ENCODE data around the gene FAM136A. TPM values are rescaled to one million over a fixed set of nuclear protein-coding genes. Genes with fewer than 3 reads are reported as not detected.

Gene FAM136A
- total and polyA plus RNA-seq, 2 of the 13 experiments (the other 11 are each of a cell fraction or from before 2014, with no cell fraction given): 77.8 to 126 TPM

- TF ChIP-seq ZNF678 (CRISPR knock-in tag; IDR thresholded peaks at IDR 0.05) (peak; percentile 88; the same call in 1 of the 2 replicates), ZNF12 (CRISPR knock-in tag; IDR thresholded peaks at IDR 0.05) (0 out of 2 replicates have a peak, but pooled peaks have one; percentile 58), MAFG (CRISPR knock-in tag; IDR thresholded peaks at IDR 0.05) (no peak), RARG (CRISPR knock-in tag; IDR thresholded peaks at IDR 0.05; ENCODE audit: low read depth) (0 out of 2 replicates have a peak, but pooled peaks have one; percentile 61), ATF1 (CRISPR knock-in tag; IDR thresholded peaks at IDR 0.05) (no peak), RFXAP (CRISPR knock-in tag; IDR thresholded peaks at IDR 0.05; ENCODE audit: borderline replicate concordance) (0 out of 2 replicates have a peak, but pooled peaks have one; percentile 43), MYNN (CRISPR knock-in tag; IDR thresholded peaks at IDR 0.05; ENCODE audit: low read depth) (0 out of 2 replicates have a peak, but pooled peaks have one; percentile 15), ZSCAN5A (CRISPR knock-in tag; IDR thresholded peaks at IDR 0.05; ENCODE audit: borderline replicate concordance) (peak; percentile 74; the same call in 1 of the 2 replicates), ZNF660 (CRISPR knock-in tag; IDR thresholded peaks at IDR 0.05; ENCODE audit: borderline replicate concordance, low read depth) (no peak), ZNF800 (CRISPR knock-in tag; IDR thresholded peaks at IDR 0.05) (no peak), ZNF282 (IDR thresholded peaks at IDR 0.05; ENCODE audit: partially characterized antibody) (no peak), MTA1 (CRISPR knock-in tag; IDR thresholded peaks at IDR 0.05; ENCODE audit: borderline replicate concordance) (peak; percentile 76), CHCHD3 (CRISPR knock-in tag; IDR thresholded peaks at IDR 0.05) (0 out of 2 replicates have a peak, but pooled peaks have one; percentile 54), MXD1 (CRISPR knock-in tag; IDR thresholded peaks at IDR 0.05) (peak; percentile 84), TCF7 (IDR thresholded peaks at IDR 0.05; ENCODE audit: low read depth) (no peak), ZNF501 (CRISPR knock-in tag; IDR thresholded peaks at IDR 0.05) (peak; percentile 94)
- TF ChIP-seq, protein P1, sequence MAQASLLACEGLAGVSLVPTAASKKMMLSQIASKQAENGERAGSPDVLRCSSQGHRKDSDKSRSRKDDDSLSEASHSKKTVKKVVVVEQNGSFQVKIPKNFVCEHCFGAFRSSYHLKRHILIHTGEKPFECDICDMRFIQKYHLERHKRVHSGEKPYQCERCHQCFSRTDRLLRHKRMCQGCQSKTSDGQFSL (CRISPR knock-in tag; IDR thresholded peaks at IDR 0.05): no peak
- TF ChIP-seq, protein P2, sequence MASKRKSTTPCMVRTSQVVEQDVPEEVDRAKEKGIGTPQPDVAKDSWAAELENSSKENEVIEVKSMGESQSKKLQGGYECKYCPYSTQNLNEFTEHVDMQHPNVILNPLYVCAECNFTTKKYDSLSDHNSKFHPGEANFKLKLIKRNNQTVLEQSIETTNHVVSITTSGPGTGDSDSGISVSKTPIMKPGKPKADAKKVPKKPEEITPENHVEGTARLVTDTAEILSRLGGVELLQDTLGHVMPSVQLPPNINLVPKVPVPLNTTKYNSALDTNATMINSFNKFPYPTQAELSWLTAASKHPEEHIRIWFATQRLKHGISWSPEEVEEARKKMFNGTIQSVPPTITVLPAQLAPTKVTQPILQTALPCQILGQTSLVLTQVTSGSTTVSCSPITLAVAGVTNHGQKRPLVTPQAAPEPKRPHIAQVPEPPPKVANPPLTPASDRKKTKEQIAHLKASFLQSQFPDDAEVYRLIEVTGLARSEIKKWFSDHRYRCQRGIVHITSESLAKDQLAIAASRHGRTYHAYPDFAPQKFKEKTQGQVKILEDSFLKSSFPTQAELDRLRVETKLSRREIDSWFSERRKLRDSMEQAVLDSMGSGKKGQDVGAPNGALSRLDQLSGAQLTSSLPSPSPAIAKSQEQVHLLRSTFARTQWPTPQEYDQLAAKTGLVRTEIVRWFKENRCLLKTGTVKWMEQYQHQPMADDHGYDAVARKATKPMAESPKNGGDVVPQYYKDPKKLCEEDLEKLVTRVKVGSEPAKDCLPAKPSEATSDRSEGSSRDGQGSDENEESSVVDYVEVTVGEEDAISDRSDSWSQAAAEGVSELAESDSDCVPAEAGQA (IDR thresholded peaks at IDR 0.05; ENCODE audit: low read depth): no peak; the same call in 1 of the 2 replicates
- TF ChIP-seq, protein P2 (CRISPR knock-in tag; IDR thresholded peaks at IDR 0.05; ENCODE audit: borderline replicate concordance): no peak
Observed at GRCh38 chr2:70248181-70248847, 53.6 kb downstream of the FAM136A start, which contains the start of gene TIA1 (continued).

Measured in HepG2 (cell line).